Endothelial cell of umbilical vein (primary cell): ENCODE measurements around the gene ACTA2. TPM values are rescaled to one million over a fixed set of nuclear protein-coding genes. Genes with fewer than 3 reads are reported as not detected.

ENCODE experiments used
- BruUV-seq: library from RNA; stranded (reverse); fragments of 400-500 nt; replicated peaks from 2 replicates; lab custom pipeline; 2021; lab: Mats Ljungman, UMichigan
- CTCF ChIA-PET: fragments of 300-600, 350-600 bp; sonication (Branson Sonifier 250); formaldehyde crosslinking; loops from one replicate; lab custom pipeline; 2021; ENCODE audit warnings: antibody characterized with exemption, inconsistent platforms; lab: Charles Lee
- POLR2A ChIA-PET: fragments of 300-600, 350-600 bp; sonication (Branson Sonifier 250); formaldehyde crosslinking; loops from one replicate; lab custom pipeline; 2021; ENCODE audit warnings: antibody characterized with exemption, inconsistent platforms; lab: Charles Lee
- DNase-seq: peaks from one replicate; pipeline ENCODE4 v3.0.0-alpha.2; 2011; ENCODE audit warnings: low read depth, low spot score
- FAIRE-seq: peaks from 2 replicates; lab custom pipeline; 2011; peaks lifted over from hg19 to GRCh38; lab: Jason Lieb, UNC
- H2AFZ ChIP-seq: 2 replicates; pipeline ENCODE4 v1.6.0; 2012; ENCODE audit warnings: low read depth, low read length, control low read depth, inconsistent platforms
- H3K27ac ChIP-seq: 2 replicates; pipeline ENCODE4 v1.5.1; 2011; ENCODE audit warnings: low read depth, mild to moderate bottlenecking, control low read depth, low read length, moderate library complexity; ENCODE audit not compliant: insufficient read depth
- H3K27me3 ChIP-seq, 2 experiments: 2 replicates each; pipeline versions ENCODE4 v1.6.0 to v1.6.1; 2011; ENCODE audit warnings: low read length in 2 of 2, mixed read lengths in 1 of 2; ENCODE audit not compliant: control insufficient read depth in 2 of 2, insufficient read depth in 2 of 2
- H3K36me3 ChIP-seq, 2 experiments: 2 replicates in 1 of 2; 3 replicates in 1 of 2; pipeline ENCODE4 v1.5.1; 2011; ENCODE audit warnings: low read length in 2 of 2, mild to moderate bottlenecking in 1 of 2, moderate library complexity in 1 of 2; ENCODE audit not compliant: control insufficient read depth in 2 of 2, insufficient read depth in 2 of 2; ENCODE audit errors: extremely low read depth in 1 of 2
- H3K4me1 ChIP-seq: 3 replicates; pipeline ENCODE4 v1.5.1; 2011; ENCODE audit warnings: mild to moderate bottlenecking, low read length; ENCODE audit not compliant: control insufficient read depth, insufficient read depth; ENCODE audit errors: extremely low read depth
- H3K4me2 ChIP-seq: 2 replicates; pipeline ENCODE4 v1.6.1; 2011; ENCODE audit warnings: low read length, control low read depth, mixed read lengths; ENCODE audit not compliant: insufficient read depth
- H3K4me3 ChIP-seq, 3 experiments: fragments of 200-600 bp in 1 of 3; sonication (generic), shearing (Covaris generic) in 1 of 3; replicated peaks in 1 of 3; 2 replicates each; pipeline ENCODE4 v1.5.1; 2011 to 2016; ENCODE audit warnings: control low read depth in 3 of 3, low read length in 3 of 3, mild to moderate bottlenecking in 2 of 3, inconsistent platforms in 1 of 3, low read depth in 1 of 3, moderate library complexity in 1 of 3; ENCODE audit not compliant: insufficient read depth in 1 of 3
- H3K79me2 ChIP-seq: 2 replicates; pipeline ENCODE4 v1.6.0; 2012; ENCODE audit warnings: low read length, inconsistent platforms; ENCODE audit not compliant: control insufficient read depth, insufficient read depth
- H3K9ac ChIP-seq: replicated peaks from 2 replicates; pipeline ENCODE3; 2011; ENCODE audit warnings: low read length, control low read depth; ENCODE audit not compliant: insufficient read depth; ENCODE audit errors: extremely low read depth
- H3K9me1 ChIP-seq: replicated peaks from 3 replicates; pipeline ENCODE4 v1.6.0; 2011; ENCODE audit warnings: mild to moderate bottlenecking, low read length; ENCODE audit not compliant: control insufficient read depth, insufficient read depth; ENCODE audit errors: extremely low read depth
- H3K9me3 ChIP-seq: replicated peaks from 2 replicates; pipeline ENCODE4 v1.5.1; 2012; ENCODE audit warnings: low read length, inconsistent platforms; ENCODE audit not compliant: control insufficient read depth, insufficient read depth
- H4K20me1 ChIP-seq: replicated peaks from 2 replicates; pipeline ENCODE3; 2011; ENCODE audit warnings: mild to moderate bottlenecking, low read length; ENCODE audit not compliant: control insufficient read depth, insufficient read depth; ENCODE audit errors: extremely low read depth
- EZH2 ChIP-seq: IDR thresholded peaks from 2 replicates; pipeline ENCODE4 v1.6.1; 2012; ENCODE audit warnings: borderline replicate concordance, low read depth, mild to moderate bottlenecking, moderate library complexity, low read length, inconsistent platforms; ENCODE audit not compliant: severe bottlenecking
- FOS ChIP-seq: IDR thresholded peaks from 2 replicates; pipeline ENCODE4 v1.6.1; 2011; ENCODE audit warnings: mild to moderate bottlenecking, low read length, moderate library complexity, borderline replicate concordance; ENCODE audit not compliant: insufficient read depth
- GATA2 ChIP-seq: IDR thresholded peaks from 2 replicates; pipeline ENCODE4 v1.7.0; 2011; ENCODE audit warnings: low read depth, mild to moderate bottlenecking, moderate library complexity, mixed read lengths, low read length; ENCODE audit not compliant: insufficient read length, insufficient read depth
- JUN ChIP-seq: IDR thresholded peaks from 2 replicates; pipeline ENCODE4 v1.6.1; 2011; ENCODE audit warnings: borderline replicate concordance, low read depth; ENCODE audit not compliant: insufficient read length, insufficient read depth
- MYC ChIP-seq: IDR thresholded peaks from one replicate; pipeline ENCODE4 v1.6.1; 2011; ENCODE audit warnings: mild to moderate bottlenecking, low read depth, low read length
- POLR2A ChIP-seq: IDR thresholded peaks from 2 replicates; pipeline ENCODE4 v1.6.1; 2012; ENCODE audit warnings: low read depth, mild to moderate bottlenecking, control low read depth, low read length
- POLR2AphosphoS5 ChIP-seq: IDR thresholded peaks from 2 replicates; pipeline ENCODE4 v1.6.1; 2012; ENCODE audit warnings: low read depth, mild to moderate bottlenecking, control low read depth, low read length, moderate library complexity; ENCODE audit not compliant: insufficient read depth
- dilution Hi-C: fragments of 300-500 bp; cut with MboI; formaldehyde crosslinking; loops from one replicate; pipeline ENCODE4 v1.15.0; 2019; ENCODE audit warnings: low sequenced_read_pairs; ENCODE audit not compliant: extremely low pct_ligation_motif_present
- intact Hi-C: fragments of 100-400 bp; cut with micrococcal nuclease; formaldehyde crosslinking; loops from one replicate; pipeline ENCODE4 v1.10.0; 2022
- polyA plus RNA-seq, 4 experiments: library from polyadenylated mRNA; depleted of rRNA in 3 of 4; stranded (reverse) in 3 of 4; unstranded in 1 of 4; fragments of >200 nt; gene quantifications; 2 replicates each; pipeline versions ENCODE4 v1.2.1 to v1.2.3, GENCODE V29; 2011 to 2012; ENCODE audit warnings: missing spikeins in 1 of 4
- total RNA-seq: library from RNA; stranded (reverse); gene quantifications from 2 replicates; pipeline ENCODE4 v1.2.3, GENCODE V29; 2021
- TF ChIP-seq, protein P1 (sequence below): IDR thresholded peaks from 2 replicates; pipeline ENCODE4 v1.6.1; 2011; ENCODE audit not compliant: insufficient read depth, insufficient read length
- TF ChIP-seq, protein P2 (sequence below), 2 donors: IDR thresholded peaks; 1 replicate in 1 of 2; 2 replicates in 1 of 2; pipeline ENCODE4 v1.5.1; 2011; ENCODE audit warnings: low read length in 2 of 2, mild to moderate bottlenecking in 2 of 2, moderate library complexity in 2 of 2, control low read depth in 1 of 2, inconsistent platforms in 1 of 2, low read depth in 1 of 2; ENCODE audit not compliant: insufficient read depth in 1 of 2; ENCODE audit errors: extremely low read depth in 1 of 2

Gene ACTA2
- total and polyA plus RNA-seq, 2 donors (not counting 3 experiments of a cell fraction or from before 2014, with no cell fraction given), result 6.3 to 9.7 TPM

DNA sequence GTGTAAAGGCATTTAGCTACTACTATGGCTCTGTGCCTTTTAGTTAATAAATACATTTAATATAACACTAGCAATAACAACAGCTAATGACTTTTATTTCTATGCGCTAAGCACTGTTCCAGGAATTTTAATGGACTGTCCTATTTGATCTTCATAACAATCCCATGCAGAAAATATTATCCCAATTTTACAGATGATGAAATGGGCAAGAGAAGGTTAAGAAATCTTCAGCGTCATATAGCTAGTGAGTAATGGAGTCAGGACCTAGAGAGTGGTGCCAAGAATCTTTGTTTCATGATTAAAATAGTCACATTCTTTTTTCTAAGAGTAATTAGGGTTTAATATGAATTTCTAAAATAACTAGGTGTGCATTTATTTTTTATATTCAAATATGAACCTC lies 32.4 kb downstream of the ACTA2 start:
- Histone ChIP-seq H3K4me2 (no peak overlapping the region), H3K9me1 (no peaks in the 10 kb centered on the region), H3K4me1 (no peaks in the 10 kb centered on the region), H3K27me3 (no peaks in the 10 kb centered on the region), H2AFZ (no peak overlapping the region), H3K36me3 (no peaks in the 10 kb centered on the region), H3K4me3 (no peak overlapping the region), H4K20me1 (no peaks in the 10 kb centered on the region), H3K79me2 (no peaks in the 10 kb centered on the region), H3K27ac (no peak overlapping the region), H3K9me3 (no peaks in the 10 kb centered on the region), H3K9ac (no peak overlapping the region)
- TF ChIP-seq JUN, result no peak
- TF ChIP-seq POLR2A, result no peak
- TF ChIP-seq, protein P1, sequence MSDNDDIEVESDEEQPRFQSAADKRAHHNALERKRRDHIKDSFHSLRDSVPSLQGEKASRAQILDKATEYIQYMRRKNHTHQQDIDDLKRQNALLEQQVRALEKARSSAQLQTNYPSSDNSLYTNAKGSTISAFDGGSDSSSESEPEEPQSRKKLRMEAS, result no peak
- TF ChIP-seq POLR2AphosphoS5, result no peak
- TF ChIP-seq MYC, result no peak
- TF ChIP-seq EZH2, result no peak
- no peak for TF ChIP-seq GATA2
- TF ChIP-seq, protein P2, sequence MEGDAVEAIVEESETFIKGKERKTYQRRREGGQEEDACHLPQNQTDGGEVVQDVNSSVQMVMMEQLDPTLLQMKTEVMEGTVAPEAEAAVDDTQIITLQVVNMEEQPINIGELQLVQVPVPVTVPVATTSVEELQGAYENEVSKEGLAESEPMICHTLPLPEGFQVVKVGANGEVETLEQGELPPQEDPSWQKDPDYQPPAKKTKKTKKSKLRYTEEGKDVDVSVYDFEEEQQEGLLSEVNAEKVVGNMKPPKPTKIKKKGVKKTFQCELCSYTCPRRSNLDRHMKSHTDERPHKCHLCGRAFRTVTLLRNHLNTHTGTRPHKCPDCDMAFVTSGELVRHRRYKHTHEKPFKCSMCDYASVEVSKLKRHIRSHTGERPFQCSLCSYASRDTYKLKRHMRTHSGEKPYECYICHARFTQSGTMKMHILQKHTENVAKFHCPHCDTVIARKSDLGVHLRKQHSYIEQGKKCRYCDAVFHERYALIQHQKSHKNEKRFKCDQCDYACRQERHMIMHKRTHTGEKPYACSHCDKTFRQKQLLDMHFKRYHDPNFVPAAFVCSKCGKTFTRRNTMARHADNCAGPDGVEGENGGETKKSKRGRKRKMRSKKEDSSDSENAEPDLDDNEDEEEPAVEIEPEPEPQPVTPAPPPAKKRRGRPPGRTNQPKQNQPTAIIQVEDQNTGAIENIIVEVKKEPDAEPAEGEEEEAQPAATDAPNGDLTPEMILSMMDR (IDR thresholded peaks at IDR 0.05; ENCODE audit: extremely low read depth in 1 of 2, insufficient read depth in 1 of 2, low read depth in 1 of 2, low read length in 2 of 2), result no peak
- TF ChIP-seq FOS, result no peak
- intact Hi-C loops (no loop called here), dilution Hi-C loops (no loop called here)
- CTCF ChIA-PET, result interaction anchor here (0.7 to 1.5 kb wide), 7 partner anchors 11 to 355 kb away, joined by 3 to 6 read pairs (median 4); no protein-coding TSS in a partner anchor
- no TSS peak for BruUV-seq
- DNase-seq (no peak), FAIRE-seq (no peak)
- POLR2A ChIA-PET, result no interaction called here
